ENCODE results near the gene H1-8.
A peak's percentile ranks its signal among the peaks of the same experiment; 100 is the strongest.

H1-8 gene

GRCh38 chr3:129574206-129574605 lies 31.2 kb downstream of the H1-8 start:
- no peak for DNase-seq
- Mint-ChIP-seq H3K27ac (no peak overlapping the region), H3K4me3 (no peak overlapping the region)

DNA sequence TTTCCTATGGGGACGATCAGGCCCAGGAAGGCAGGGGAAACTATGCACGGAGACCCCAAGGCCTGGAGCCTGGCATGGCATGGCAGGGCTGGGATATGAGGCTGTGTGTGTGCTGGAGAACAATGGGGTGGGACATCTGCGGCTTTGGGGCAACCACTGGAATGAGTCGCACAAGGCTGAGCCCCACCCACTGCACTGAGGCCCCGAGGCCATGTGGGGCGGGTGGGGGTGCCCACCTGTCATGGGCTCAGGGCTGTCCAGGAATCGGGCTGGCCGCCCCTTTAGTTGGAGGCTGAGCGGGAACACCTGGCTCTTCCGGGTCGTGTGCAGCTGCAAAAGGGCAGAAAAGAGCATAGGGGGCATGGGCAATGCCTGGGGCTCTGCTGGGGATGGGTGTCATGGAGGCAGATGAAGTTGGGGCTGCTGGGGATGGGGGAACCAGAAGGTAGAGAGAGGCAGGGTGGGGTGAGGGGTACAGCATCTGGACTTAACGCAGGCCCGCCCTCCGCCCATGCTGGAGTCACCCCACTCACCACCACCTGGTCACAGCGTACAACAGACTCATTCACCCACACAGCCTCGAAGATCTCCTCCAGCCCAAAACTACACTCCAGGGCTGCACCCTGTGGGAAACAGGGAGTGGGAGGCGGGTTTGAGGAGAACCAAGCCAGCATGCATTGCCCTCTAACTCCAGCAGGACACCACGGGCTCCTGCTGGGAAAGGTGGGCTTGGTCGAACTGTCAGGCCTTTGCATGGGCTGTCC lies 32.4 kb downstream of the H1-8 start:
- Mint-ChIP-seq H3K4me3 (no peak overlapping the region), H3K36me3 (no peaks in the 10 kb centered on the region), H3K9me3 (no peaks in the 10 kb centered on the region), H3K4me1 (peaks cover 55 to 56% of the 10 kb centered on the region in 2 donors), H3K27me3 (no peaks in the 10 kb centered on the region), H3K27ac (peak overlapping the region; percentile 73)
- ATAC-seq (replicated peaks) (no peak), DNase-seq (no peak)

More at GRCh38 chr3:129574206-129574605, 31.2 kb downstream of the H1-8 start:
- no peak for ATAC-seq (replicated peaks)
- H3K4me1 Mint-ChIP-seq: peaks cover 53 to 55% of the 10 kb centered on the region in 2 donors
- no peaks in the 10 kb centered on the region for H3K36me3 Mint-ChIP-seq
- no peaks in the 10 kb centered on the region for H3K27me3 Mint-ChIP-seq
- no peaks in the 10 kb centered on the region for H3K9me3 Mint-ChIP-seq

DNA sequence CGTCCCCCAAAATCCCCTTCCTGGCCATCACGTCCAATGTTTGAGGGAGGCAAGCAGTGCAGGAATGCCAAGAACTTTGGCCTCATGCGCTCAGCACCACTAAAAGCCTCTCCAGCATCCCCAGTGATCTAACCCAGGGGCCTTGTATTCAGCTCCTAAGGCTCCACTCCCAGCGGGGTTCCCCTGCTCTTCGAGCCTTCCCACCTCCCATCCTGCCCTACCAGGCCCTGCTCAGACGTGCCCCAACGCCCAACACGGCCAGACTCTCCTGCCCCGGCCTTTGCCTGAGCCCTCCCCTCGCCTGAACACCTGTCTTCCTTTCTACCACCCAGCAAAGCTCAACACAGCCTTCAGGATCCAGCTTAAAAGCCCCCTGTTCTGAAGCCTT lies 33.0 kb downstream of the H1-8 start:
- Mint-ChIP-seq H3K4me3 (peak overlapping the region in 1 of 2 donors; percentile 7), H3K36me3 (no peaks in the 10 kb centered on the region), H3K9me3 (no peaks in the 10 kb centered on the region), H3K4me1 (peaks cover 55 to 58% of the 10 kb centered on the region in 2 donors), H3K27ac (peak overlapping the region; percentile 74), H3K27me3 (no peaks in the 10 kb centered on the region)
- ATAC-seq (replicated peaks) (no peak), DNase-seq (no peak)

DNA sequence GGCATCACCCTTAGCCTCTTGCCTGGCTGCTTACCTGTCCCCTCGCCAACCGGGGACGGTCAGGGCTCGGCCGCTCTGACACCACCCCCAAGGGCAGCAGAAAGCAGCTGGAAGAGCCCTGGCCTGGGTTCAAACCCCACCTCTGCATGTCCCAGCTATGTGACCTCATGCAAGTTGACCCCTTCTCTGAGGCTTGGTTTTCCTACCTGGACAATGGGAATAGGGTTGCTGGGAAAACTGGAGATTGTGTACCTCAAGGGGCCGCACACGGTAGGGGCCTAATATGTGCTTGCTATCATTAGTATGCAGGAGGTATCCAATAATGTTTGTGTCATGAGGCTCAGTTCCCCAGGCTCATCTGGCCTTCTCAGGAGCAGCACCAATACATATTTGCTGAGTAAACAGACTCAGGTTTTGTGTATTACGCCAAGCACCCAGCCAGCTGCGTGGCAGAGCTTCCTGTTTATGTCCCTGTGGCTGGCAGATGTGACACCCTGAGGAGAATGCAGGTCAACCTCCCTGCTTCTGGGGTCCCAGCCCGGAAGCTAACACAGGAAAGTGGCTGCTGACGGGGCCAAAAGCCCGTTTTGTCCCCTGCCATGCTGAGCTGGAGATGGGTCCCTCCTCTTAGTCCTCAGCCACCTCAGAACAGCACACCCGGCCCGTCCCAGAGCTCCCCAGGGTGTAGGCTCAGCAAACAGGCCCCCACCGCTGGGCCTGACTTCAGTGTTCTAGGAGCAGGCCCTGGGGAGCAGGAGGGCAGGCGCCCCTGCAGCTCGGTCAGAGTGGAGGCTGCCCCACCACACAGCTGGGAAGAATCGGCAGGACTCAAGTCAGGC lies 33.8 kb downstream of the H1-8 start:
- H3K4me3 Mint-ChIP-seq: peak overlapping the region; percentile 23 to 31
- peak; percentile 68 to 74 for ATAC-seq (replicated peaks)
- peak overlapping the region; percentile 74 for H3K27ac Mint-ChIP-seq

GRCh38 chr3:129577366-129577765 lies 34.4 kb downstream of the H1-8 start:
- peaks cover 54 to 55% of the 10 kb centered on the region in 2 donors for H3K4me1 Mint-ChIP-seq
- no peak for DNase-seq
- H3K27me3 Mint-ChIP-seq: no peaks in the 10 kb centered on the region

More for the DNA sequence above, 33.8 kb downstream of the H1-8 start:
- Mint-ChIP-seq H3K27me3 (no peaks in the 10 kb centered on the region), H3K4me1 (peaks cover 55 to 56% of the 10 kb centered on the region in 2 donors), H3K9me3 (no peaks in the 10 kb centered on the region), H3K36me3 (no peaks in the 10 kb centered on the region)
- DNase-seq: peak; percentile 68

DNA sequence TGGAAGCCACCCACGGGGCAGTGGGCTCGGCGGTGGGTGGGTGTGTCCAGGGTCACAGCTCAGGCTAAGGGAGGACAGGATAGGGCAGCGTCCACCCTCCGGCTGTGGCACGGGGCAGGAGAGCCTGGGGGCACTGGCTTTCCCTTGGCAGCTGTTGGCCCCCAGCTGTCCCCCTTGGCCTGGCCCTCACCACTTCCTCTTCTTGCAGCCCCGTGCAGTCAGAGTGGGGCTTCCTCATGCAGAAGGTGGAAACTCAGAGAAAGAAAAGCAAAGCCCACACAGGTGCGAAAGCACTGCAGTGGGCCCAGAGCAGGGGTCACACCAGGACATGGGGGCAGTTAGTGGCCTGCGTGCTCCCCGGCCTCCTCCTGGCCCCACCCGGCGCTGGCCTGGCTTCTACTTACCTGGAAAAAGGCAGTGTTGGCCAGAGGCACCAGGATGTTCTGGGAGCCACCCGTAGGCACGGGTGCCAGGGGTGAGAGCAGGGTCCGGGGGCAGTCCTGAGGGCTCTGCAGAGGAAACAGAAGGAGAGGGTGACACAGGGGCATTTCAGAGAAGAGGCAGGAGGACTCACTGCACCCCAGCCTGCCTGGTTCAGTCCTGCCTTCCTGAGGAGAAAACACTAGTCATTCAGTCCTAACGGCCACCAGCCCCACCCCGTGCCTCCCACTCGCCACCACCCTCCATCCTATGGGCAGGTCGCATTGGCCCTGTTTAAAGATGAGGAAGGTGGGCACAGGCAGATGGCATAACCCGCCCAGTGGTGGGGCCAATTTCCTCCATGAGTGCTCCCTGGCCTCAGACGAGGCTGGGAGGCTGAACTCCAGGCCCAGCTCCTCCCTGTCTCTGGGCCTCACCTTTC lies 35.2 kb downstream of the H1-8 start:
- no peaks in the 10 kb centered on the region for H3K9me3 Mint-ChIP-seq
- H3K4me3 Mint-ChIP-seq: peak overlapping the region; percentile 55 to 59
- ATAC-seq (replicated peaks): peak; percentile 81
- H3K4me1 Mint-ChIP-seq: peaks cover 53 to 55% of the 10 kb centered on the region in 2 donors
- peak overlapping the region; percentile 93 for H3K27ac Mint-ChIP-seq
- no peaks in the 10 kb centered on the region for H3K36me3 Mint-ChIP-seq
- peak; percentile 71 for DNase-seq
- no peaks in the 10 kb centered on the region for H3K27me3 Mint-ChIP-seq

More at GRCh38 chr3:129577366-129577765, 34.4 kb downstream of the H1-8 start:
- ATAC-seq (replicated peaks): peak in 1 of 2 donors; percentile 1
- H3K4me3 Mint-ChIP-seq: peak overlapping the region in 1 of 2 donors; percentile 55
- H3K27ac Mint-ChIP-seq: peak overlapping the region; percentile 93
- H3K9me3 Mint-ChIP-seq: no peaks in the 10 kb centered on the region
- no peaks in the 10 kb centered on the region for H3K36me3 Mint-ChIP-seq

GRCh38 chr3:129579991-129580390 lies 37.0 kb downstream of the H1-8 start:
- H3K4me1 Mint-ChIP-seq: peaks cover 42% of the 10 kb centered on the region in 2 donors
- ATAC-seq (replicated peaks) (no peak), DNase-seq (no peak)
- no peaks in the 10 kb centered on the region for H3K27me3 Mint-ChIP-seq
- H3K36me3 Mint-ChIP-seq: no peaks in the 10 kb centered on the region
- no peaks in the 10 kb centered on the region for H3K9me3 Mint-ChIP-seq
- no peak overlapping the region for H3K4me3 Mint-ChIP-seq
- H3K27ac Mint-ChIP-seq: no peak overlapping the region

DNA sequence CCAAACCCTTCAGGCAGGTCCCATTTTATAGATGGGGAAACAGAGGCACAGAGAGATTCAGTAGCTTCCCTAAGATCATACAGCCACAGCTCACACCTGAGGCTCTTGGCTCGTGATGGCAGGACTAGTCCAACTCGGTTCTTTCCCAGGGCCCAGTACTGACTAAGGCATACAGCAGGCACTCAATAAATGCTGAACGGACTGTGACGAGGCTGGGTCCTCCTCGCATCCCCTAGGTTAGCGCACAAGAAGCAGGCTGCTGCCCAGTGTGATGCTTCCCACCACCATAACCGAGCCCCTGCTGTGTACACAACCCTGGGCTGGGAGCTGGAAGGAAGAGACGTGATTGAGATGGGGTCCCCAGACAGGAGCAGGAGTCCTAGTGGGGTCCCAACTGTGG lies 38.6 kb downstream of the H1-8 start:
- H3K27me3 Mint-ChIP-seq: no peaks in the 10 kb centered on the region
- H3K4me3 Mint-ChIP-seq: no peak overlapping the region
- H3K27ac Mint-ChIP-seq: peak overlapping the region; percentile 25
- no peaks in the 10 kb centered on the region for H3K36me3 Mint-ChIP-seq
- DNase-seq (no peak), ATAC-seq (replicated peaks) (no peak)
- H3K4me1 Mint-ChIP-seq: peaks cover 26% of the 10 kb centered on the region in 2 donors
- no peaks in the 10 kb centered on the region for H3K9me3 Mint-ChIP-seq

- H3K36me3 Mint-ChIP-seq: no peaks in the 10 kb centered on the region
- H3K4me3 Mint-ChIP-seq: no peak overlapping the region
- ATAC-seq (replicated peaks): no peak
- DNase-seq: no peak
- peaks cover 14 to 17% of the 10 kb centered on the region in 2 donors for H3K4me1 Mint-ChIP-seq
- H3K27ac Mint-ChIP-seq: peak overlapping the region; percentile 34
- no peaks in the 10 kb centered on the region for H3K27me3 Mint-ChIP-seq
- no peaks in the 10 kb centered on the region for H3K9me3 Mint-ChIP-seq
Measured at GRCh38 chr3:129582799-129583198, 39.8 kb downstream of the H1-8 start.

- H3K4me3 Mint-ChIP-seq: no peak overlapping the region
- no peak for ATAC-seq (replicated peaks)
- no peak for DNase-seq
- no peak overlapping the region for H3K27ac Mint-ChIP-seq
- no peaks in the 10 kb centered on the region for H3K36me3 Mint-ChIP-seq
- no peaks in the 10 kb centered on the region for H3K27me3 Mint-ChIP-seq
- H3K4me1 Mint-ChIP-seq: peaks cover 9 to 12% of the 10 kb centered on the region in 2 donors
- no peaks in the 10 kb centered on the region for H3K9me3 Mint-ChIP-seq
Measured at GRCh38 chr3:129583289-129583688, 40.3 kb downstream of the H1-8 start.

- H3K4me3 Mint-ChIP-seq: no peak overlapping the region
- ATAC-seq (replicated peaks): no peak
- H3K27me3 Mint-ChIP-seq: no peaks in the 10 kb centered on the region
- DNase-seq: no peak
- H3K9me3 Mint-ChIP-seq: no peaks in the 10 kb centered on the region
- no peaks in the 10 kb centered on the region for H3K36me3 Mint-ChIP-seq
- H3K4me1 Mint-ChIP-seq: peaks cover 0 to 5% of the 10 kb centered on the region in 2 donors
- H3K27ac Mint-ChIP-seq: no peak overlapping the region
Measured at GRCh38 chr3:129584631-129585030, 41.7 kb downstream of the H1-8 start.

- no peaks in the 10 kb centered on the region for H3K9me3 Mint-ChIP-seq
- peaks cover 0 to 2% of the 10 kb centered on the region in 2 donors for H3K4me1 Mint-ChIP-seq
- ATAC-seq (replicated peaks) (no peak), DNase-seq (no peak)
- H3K27me3 Mint-ChIP-seq: no peaks in the 10 kb centered on the region
- H3K4me3 Mint-ChIP-seq: no peak overlapping the region
- H3K27ac Mint-ChIP-seq: no peak overlapping the region
- H3K36me3 Mint-ChIP-seq: no peaks in the 10 kb centered on the region
Measured at GRCh38 chr3:129585949-129586657, 43.1 kb downstream of the H1-8 start.

DNA sequence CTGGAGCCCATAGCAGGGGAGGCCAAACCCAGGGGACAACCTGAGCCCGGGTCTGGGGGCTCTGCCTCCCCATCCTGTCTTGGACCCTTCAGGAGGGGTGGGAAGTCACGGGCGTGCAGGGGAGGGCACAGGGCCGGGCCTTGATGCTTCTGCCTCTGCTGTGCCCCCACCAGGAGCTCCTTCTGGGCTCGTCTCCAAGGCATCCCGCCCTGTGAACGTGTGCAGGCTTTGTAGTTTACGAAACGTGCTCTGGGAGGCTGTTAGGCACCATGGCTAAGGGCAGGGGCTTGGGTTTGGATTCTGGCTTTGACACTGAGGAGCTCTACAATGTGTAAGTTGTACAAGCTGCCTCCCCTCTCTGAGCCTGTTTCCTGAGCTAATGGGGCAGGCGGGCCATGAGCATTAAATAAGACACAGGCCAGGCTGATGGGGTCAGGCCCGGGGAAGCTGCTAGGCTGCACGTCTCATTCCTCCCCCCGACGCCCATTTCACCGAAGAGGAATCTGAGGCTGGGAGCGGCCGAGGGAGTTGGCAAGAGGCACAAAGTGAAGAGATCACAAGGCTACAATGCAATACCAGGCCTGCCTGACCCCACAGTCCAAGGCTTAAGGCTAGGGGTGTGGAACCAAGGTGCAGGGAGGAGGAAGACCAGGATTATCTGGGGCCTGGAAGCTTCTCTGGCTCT lies 43.9 kb downstream of the H1-8 start:
- DNase-seq (no peak), ATAC-seq (replicated peaks) (no peak)
- Mint-ChIP-seq H3K27ac (no peak overlapping the region), H3K27me3 (peaks cover 0 to 5% of the 10 kb centered on the region in 2 donors), H3K36me3 (no peaks in the 10 kb centered on the region), H3K9me3 (no peaks in the 10 kb centered on the region), H3K4me3 (no peak overlapping the region), H3K4me1 (peaks cover 3 to 6% of the 10 kb centered on the region in 2 donors)
